Neural progenitor cell (in vitro differentiated cells): ENCODE results near the gene C12orf42. TPM values are rescaled to one million over a fixed set of nuclear protein-coding genes. Genes with fewer than 3 reads are reported as not detected.

Experiments used
- DNase-seq: peaks from one replicate; pipeline ENCODE4 v3.0.0-alpha.2; 2016; ENCODE audit warnings: low spot score
- H2AFZ ChIP-seq: fragments of 200-600 bp; sonication (generic); replicated peaks from 2 replicates; pipeline ENCODE4 v1.6.1; 2016; ENCODE audit warnings: antibody characterized with exemption
- H3F3A ChIP-seq: fragments of 200-600 bp; sonication (generic); 2 replicates; pipeline ENCODE4 v1.6.1; 2016; ENCODE audit warnings: antibody characterized with exemption, low read depth
- H3K27ac ChIP-seq: fragments of 200-600 bp; sonication (generic); 2 replicates; pipeline ENCODE4 v1.5.1; 2016; ENCODE audit warnings: mild to moderate bottlenecking
- H3K27me3 ChIP-seq: fragments of 200-600 bp; sonication (generic); 2 replicates; pipeline ENCODE4 v1.6.1; 2016; ENCODE audit warnings: mild to moderate bottlenecking, moderate library complexity
- H3K36me3 ChIP-seq: fragments of 200-600 bp; sonication (generic); 2 replicates; pipeline ENCODE4 v1.5.1; 2016
- H3K4me1 ChIP-seq: fragments of 200-600 bp; sonication (generic); 2 replicates; pipeline ENCODE4 v1.6.1; 2016; ENCODE audit warnings: mixed run types
- H3K4me2 ChIP-seq: fragments of 200-600 bp; sonication (generic); 2 replicates; pipeline ENCODE4 v1.6.1; 2016
- H3K4me3 ChIP-seq: fragments of 200-600 bp; sonication (generic); 2 replicates; pipeline ENCODE4 v1.5.1; 2016
- H3K79me2 ChIP-seq: fragments of 200-600 bp; sonication (generic); 2 replicates; pipeline ENCODE4 v1.6.1; 2016; ENCODE audit warnings: low read depth
- H3K9ac ChIP-seq: fragments of 200-600 bp; sonication (generic); 2 replicates; pipeline ENCODE4 v1.6.1; 2016
- H3K9me3 ChIP-seq: fragments of 200-600 bp; sonication (generic); 2 replicates; pipeline ENCODE4 v1.5.1; 2016; ENCODE audit warnings: low read depth
- H4K20me1 ChIP-seq: fragments of 200-600 bp; sonication (generic); 2 replicates; pipeline ENCODE4 v1.6.1; 2016; ENCODE audit warnings: low read depth
- H3K27ac Mint-ChIP-seq: 3 replicates; pipeline ENCODE4 v1.8.0; 2021; ENCODE audit warnings: mixed read lengths
- H3K27me3 Mint-ChIP-seq: 2 replicates; pipeline ENCODE4 v1.8.0; 2022; ENCODE audit warnings: low read depth, mild to moderate bottlenecking, inconsistent platforms, moderate library complexity, mixed read lengths; ENCODE audit not compliant: insufficient read depth
- H3K36me3 Mint-ChIP-seq: 3 replicates; pipeline ENCODE4 v1.8.0; 2021; ENCODE audit warnings: mixed read lengths
- H3K4me1 Mint-ChIP-seq: 3 replicates; pipeline ENCODE4 v1.8.0; 2021; ENCODE audit warnings: mixed read lengths
- H3K4me3 Mint-ChIP-seq: 3 replicates; pipeline ENCODE4 v1.8.0; 2021; ENCODE audit warnings: mild to moderate bottlenecking, moderate library complexity, mixed read lengths
- H3K9me3 Mint-ChIP-seq: 3 replicates; pipeline ENCODE4 v1.8.0; 2020; ENCODE audit warnings: mixed read lengths
- EZH2 ChIP-seq: fragments of 200-600 bp; sonication (generic); IDR thresholded peaks from 2 replicates; pipeline ENCODE4 v1.6.1; 2017; ENCODE audit warnings: antibody characterized with exemption, mild to moderate bottlenecking, moderate library complexity
- EZH2phosphoT487 ChIP-seq: fragments of 200-600 bp; sonication (generic); IDR thresholded peaks from 2 replicates; pipeline ENCODE4 v1.6.1; 2017; ENCODE audit warnings: antibody characterized with exemption
- total RNA-seq: library from RNA; depleted of rRNA; stranded (reverse); fragments of >200 nt; gene quantifications from 2 replicates; pipeline ENCODE4 v1.2.3, GENCODE V29; 2015; ENCODE audit warnings: low replicate concordance
- TF ChIP-seq, protein P1 (sequence below): fragments of 200-600 bp; sonication (generic); IDR thresholded peaks from 2 replicates; pipeline ENCODE4 v1.5.1; 2017; ENCODE audit warnings: antibody characterized with exemption, mild to moderate bottlenecking

Gene C12orf42
- total RNA-seq, 1 donor from 2014 or later: 1.1 TPM

- no peaks in the 10 kb centered on the region for H3K36me3 ChIP-seq
- no peak overlapping the region for H3K4me3 Mint-ChIP-seq
Observed at GRCh38 chr12:103326190-103326589, 169.6 kb downstream of the C12orf42 start.

GRCh38 chr12:103318566-103318965 is 177.2 kb downstream of the C12orf42 start:
- Mint-ChIP-seq H3K4me3 (no peak overlapping the region), H3K9me3 (peaks cover 21% of the 10 kb centered on the region), H3K27me3 (peaks cover 4% of the 10 kb centered on the region), H3K36me3 (no peaks in the 10 kb centered on the region), H3K27ac (no peak overlapping the region), H3K4me1 (no peaks in the 10 kb centered on the region)
- Histone ChIP-seq H3K4me1 (no peaks in the 10 kb centered on the region), H3K27me3 (no peaks in the 10 kb centered on the region), H3K9ac (no peak overlapping the region), H3K36me3 (no peaks in the 10 kb centered on the region), H3K79me2 (no peaks in the 10 kb centered on the region), H3K4me2 (no peak overlapping the region), H3K9me3 (no peaks in the 10 kb centered on the region), H3F3A (no peaks in the 10 kb centered on the region), H3K27ac (no peak overlapping the region), H2AFZ (no peak overlapping the region), H4K20me1 (no peaks in the 10 kb centered on the region), H3K4me3 (no peak overlapping the region)
- TF ChIP-seq, protein P1, sequence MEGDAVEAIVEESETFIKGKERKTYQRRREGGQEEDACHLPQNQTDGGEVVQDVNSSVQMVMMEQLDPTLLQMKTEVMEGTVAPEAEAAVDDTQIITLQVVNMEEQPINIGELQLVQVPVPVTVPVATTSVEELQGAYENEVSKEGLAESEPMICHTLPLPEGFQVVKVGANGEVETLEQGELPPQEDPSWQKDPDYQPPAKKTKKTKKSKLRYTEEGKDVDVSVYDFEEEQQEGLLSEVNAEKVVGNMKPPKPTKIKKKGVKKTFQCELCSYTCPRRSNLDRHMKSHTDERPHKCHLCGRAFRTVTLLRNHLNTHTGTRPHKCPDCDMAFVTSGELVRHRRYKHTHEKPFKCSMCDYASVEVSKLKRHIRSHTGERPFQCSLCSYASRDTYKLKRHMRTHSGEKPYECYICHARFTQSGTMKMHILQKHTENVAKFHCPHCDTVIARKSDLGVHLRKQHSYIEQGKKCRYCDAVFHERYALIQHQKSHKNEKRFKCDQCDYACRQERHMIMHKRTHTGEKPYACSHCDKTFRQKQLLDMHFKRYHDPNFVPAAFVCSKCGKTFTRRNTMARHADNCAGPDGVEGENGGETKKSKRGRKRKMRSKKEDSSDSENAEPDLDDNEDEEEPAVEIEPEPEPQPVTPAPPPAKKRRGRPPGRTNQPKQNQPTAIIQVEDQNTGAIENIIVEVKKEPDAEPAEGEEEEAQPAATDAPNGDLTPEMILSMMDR: no peak
- TF ChIP-seq EZH2 (no peak), EZH2phosphoT487 (no peak)
- no peak for DNase-seq

More at GRCh38 chr12:103326190-103326589, 169.6 kb downstream of the C12orf42 start:
- no peaks in the 10 kb centered on the region for H3K9me3 ChIP-seq
- H3K4me1 ChIP-seq: no peaks in the 10 kb centered on the region
- no peaks in the 10 kb centered on the region for H3K79me2 ChIP-seq
- H3K27me3 ChIP-seq: no peaks in the 10 kb centered on the region
- no peak overlapping the region for H3K4me3 ChIP-seq
- H3K27ac Mint-ChIP-seq: no peak overlapping the region
- no peak for TF ChIP-seq EZH2phosphoT487
- no peak for TF ChIP-seq EZH2
- TF ChIP-seq, protein P1: peak; percentile 60
- no peak overlapping the region for H2AFZ ChIP-seq
- peaks cover 7% of the 10 kb centered on the region for H3K9me3 Mint-ChIP-seq
- H3K27me3 Mint-ChIP-seq: peaks cover 2% of the 10 kb centered on the region
- peak; percentile 50 for DNase-seq
- no peak overlapping the region for H3K4me2 ChIP-seq
- H3F3A ChIP-seq: no peaks in the 10 kb centered on the region
- no peaks in the 10 kb centered on the region for H4K20me1 ChIP-seq
- H3K4me1 Mint-ChIP-seq: no peaks in the 10 kb centered on the region
- no peaks in the 10 kb centered on the region for H3K36me3 Mint-ChIP-seq
- H3K9ac ChIP-seq: no peak overlapping the region
- H3K27ac ChIP-seq: no peak overlapping the region

GRCh38 chr12:103317220-103317619 is 178.5 kb downstream of the C12orf42 start:
- H3K4me1 ChIP-seq: no peaks in the 10 kb centered on the region
- Mint-ChIP-seq H3K9me3 (peaks cover 17% of the 10 kb centered on the region), H3K27me3 (peaks cover 5% of the 10 kb centered on the region), H3K4me3 (no peak overlapping the region), H3K36me3 (no peaks in the 10 kb centered on the region), H3K4me1 (no peaks in the 10 kb centered on the region), H3K27ac (no peak overlapping the region)
- H3K27ac ChIP-seq: no peak overlapping the region
- H4K20me1 ChIP-seq: no peaks in the 10 kb centered on the region
- no peaks in the 10 kb centered on the region for H3K36me3 ChIP-seq
- no peaks in the 10 kb centered on the region for H3F3A ChIP-seq
- no peaks in the 10 kb centered on the region for H3K9me3 ChIP-seq
- no peaks in the 10 kb centered on the region for H3K27me3 ChIP-seq
- no peak overlapping the region for H2AFZ ChIP-seq
- H3K79me2 ChIP-seq: no peaks in the 10 kb centered on the region
- H3K9ac ChIP-seq: no peak overlapping the region
- TF ChIP-seq EZH2 (no peak), EZH2phosphoT487 (no peak)
- TF ChIP-seq, protein P1: no peak
- H3K4me2 ChIP-seq: no peak overlapping the region
- no peak overlapping the region for H3K4me3 ChIP-seq
- DNase-seq: no peak
